IMR-90 (cell line): ENCODE measurements around the gene SENP2.

Experiments used
- MAFK ChIP-seq: IDR thresholded peaks from 2 replicates; pipeline ENCODE4 v1.6.1; 2012; ENCODE audit warnings: low read depth, low read length, improper control_type of control experiment
- POLR2A ChIP-seq: IDR thresholded peaks from 2 replicates; pipeline ENCODE4 v1.6.1; 2012; ENCODE audit warnings: mild to moderate bottlenecking, low read depth, low read length
- RAD21 ChIP-seq: IDR thresholded peaks from 2 replicates; pipeline ENCODE4 v1.6.1; 2012; ENCODE audit warnings: low read length, improper control_type of control experiment
- TF ChIP-seq, protein P1 (sequence below): conservative IDR thresholded peaks from 2 replicates; pipeline ENCODE4 v1.5.1; 2012; ENCODE audit warnings: mild to moderate bottlenecking, low read depth, low read length, improper control_type of control experiment

DNA sequence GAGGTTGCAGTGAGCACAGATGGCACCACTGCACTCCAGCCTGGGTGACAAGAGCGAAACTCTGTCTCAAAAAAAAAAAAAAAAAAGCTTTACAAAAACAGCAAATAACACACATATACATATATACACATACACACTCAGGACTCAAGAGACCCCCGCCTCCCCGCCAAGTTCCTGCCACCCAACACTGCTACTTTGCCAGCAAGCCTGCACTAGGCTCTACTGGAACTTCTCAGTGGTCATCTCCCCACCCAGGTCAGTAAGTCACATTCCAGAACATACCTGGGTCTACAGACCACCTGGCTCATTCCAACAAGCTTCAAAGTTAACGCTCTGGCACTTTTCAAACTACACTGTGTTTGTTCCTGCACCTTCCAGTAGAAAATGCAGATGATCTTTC is 62.3 kb downstream of the SENP2 start:
- TF ChIP-seq MAFK, result no peak
- TF ChIP-seq, protein P1, sequence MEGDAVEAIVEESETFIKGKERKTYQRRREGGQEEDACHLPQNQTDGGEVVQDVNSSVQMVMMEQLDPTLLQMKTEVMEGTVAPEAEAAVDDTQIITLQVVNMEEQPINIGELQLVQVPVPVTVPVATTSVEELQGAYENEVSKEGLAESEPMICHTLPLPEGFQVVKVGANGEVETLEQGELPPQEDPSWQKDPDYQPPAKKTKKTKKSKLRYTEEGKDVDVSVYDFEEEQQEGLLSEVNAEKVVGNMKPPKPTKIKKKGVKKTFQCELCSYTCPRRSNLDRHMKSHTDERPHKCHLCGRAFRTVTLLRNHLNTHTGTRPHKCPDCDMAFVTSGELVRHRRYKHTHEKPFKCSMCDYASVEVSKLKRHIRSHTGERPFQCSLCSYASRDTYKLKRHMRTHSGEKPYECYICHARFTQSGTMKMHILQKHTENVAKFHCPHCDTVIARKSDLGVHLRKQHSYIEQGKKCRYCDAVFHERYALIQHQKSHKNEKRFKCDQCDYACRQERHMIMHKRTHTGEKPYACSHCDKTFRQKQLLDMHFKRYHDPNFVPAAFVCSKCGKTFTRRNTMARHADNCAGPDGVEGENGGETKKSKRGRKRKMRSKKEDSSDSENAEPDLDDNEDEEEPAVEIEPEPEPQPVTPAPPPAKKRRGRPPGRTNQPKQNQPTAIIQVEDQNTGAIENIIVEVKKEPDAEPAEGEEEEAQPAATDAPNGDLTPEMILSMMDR, result no peak
- no peak for TF ChIP-seq POLR2A
- TF ChIP-seq RAD21, result no peak
